DND-41 (cell line): ENCODE data around the gene FGD6.

Experiments used
- ATAC-seq: fragments of 200-7000 bp; cut with Tn5 transposase; 3 replicates; pipeline ENCODE4 v1.9.1; 2021; ENCODE audit warnings: low read depth; ENCODE audit not compliant: insufficient read depth
- DNase-seq: peaks from one replicate; pipeline ENCODE4 v3.0.0-alpha.2; 2020
- H2AFZ ChIP-seq: 2 replicates; pipeline ENCODE4 v1.6.0; 2012; ENCODE audit warnings: low read depth, low read length
- H3K27ac ChIP-seq: 2 replicates; pipeline ENCODE4 v1.5.1; 2012; ENCODE audit warnings: low read length, inconsistent platforms
- H3K27me3 ChIP-seq: fragments of 200-600 bp; sonication (generic); 2 replicates; pipeline ENCODE4 v1.6.0; 2012; ENCODE audit warnings: low read length, mild to moderate bottlenecking, inconsistent platforms; ENCODE audit not compliant: insufficient read depth, poor library complexity
- H3K36me3 ChIP-seq: 2 replicates; pipeline ENCODE4 v1.5.1; 2012; ENCODE audit warnings: low read length, inconsistent platforms; ENCODE audit not compliant: insufficient read depth
- H3K4me1 ChIP-seq: 2 replicates; pipeline ENCODE4 v1.5.1; 2012; ENCODE audit warnings: mild to moderate bottlenecking, low read length; ENCODE audit not compliant: insufficient read depth
- H3K4me2 ChIP-seq: 2 replicates; pipeline ENCODE4 v1.6.0; 2012; ENCODE audit warnings: mild to moderate bottlenecking, moderate library complexity, low read length, inconsistent platforms; ENCODE audit not compliant: insufficient read depth
- H3K4me3 ChIP-seq, 2 experiments: fragments of 200-600 bp in 1 of 2; shearing (Covaris generic) in 1 of 2; 2 replicates each; pipeline ENCODE4 v1.5.1; 2012 to 2016; ENCODE audit warnings: inconsistent platforms in 2 of 2, low read length in 2 of 2, mild to moderate bottlenecking in 2 of 2, low read depth in 1 of 2, moderate library complexity in 1 of 2
- H3K79me2 ChIP-seq: 2 replicates; pipeline ENCODE4 v1.6.0; 2012; ENCODE audit warnings: low read length, inconsistent platforms; ENCODE audit not compliant: insufficient read depth
- H3K9ac ChIP-seq: 2 replicates; pipeline ENCODE4 v1.6.0; 2012; ENCODE audit warnings: low read depth, mild to moderate bottlenecking, inconsistent platforms, low read length, moderate library complexity
- H3K9me3 ChIP-seq: 2 replicates; pipeline ENCODE4 v1.5.1; 2012; ENCODE audit warnings: low read length, moderate library complexity, mild to moderate bottlenecking, inconsistent platforms; ENCODE audit not compliant: insufficient read depth, severe bottlenecking
- H4K20me1 ChIP-seq: 2 replicates; pipeline ENCODE4 v1.6.0; 2012; ENCODE audit warnings: low read length; ENCODE audit not compliant: insufficient read depth
- EZH2 ChIP-seq: IDR thresholded peaks from 3 replicates; pipeline ENCODE4 v1.6.1; 2012; ENCODE audit warnings: borderline replicate concordance, low read depth, mild to moderate bottlenecking, moderate library complexity, low read length, inconsistent platforms; ENCODE audit not compliant: severe bottlenecking
- TF ChIP-seq, protein P1 (sequence below): IDR thresholded peaks from 2 replicates; pipeline ENCODE4 v1.5.1; 2012; ENCODE audit warnings: borderline replicate concordance, low read length, moderate library complexity, mild to moderate bottlenecking; ENCODE audit not compliant: poor library complexity, severe bottlenecking; ENCODE audit errors: extremely low read depth

FGD6 gene

DNA sequence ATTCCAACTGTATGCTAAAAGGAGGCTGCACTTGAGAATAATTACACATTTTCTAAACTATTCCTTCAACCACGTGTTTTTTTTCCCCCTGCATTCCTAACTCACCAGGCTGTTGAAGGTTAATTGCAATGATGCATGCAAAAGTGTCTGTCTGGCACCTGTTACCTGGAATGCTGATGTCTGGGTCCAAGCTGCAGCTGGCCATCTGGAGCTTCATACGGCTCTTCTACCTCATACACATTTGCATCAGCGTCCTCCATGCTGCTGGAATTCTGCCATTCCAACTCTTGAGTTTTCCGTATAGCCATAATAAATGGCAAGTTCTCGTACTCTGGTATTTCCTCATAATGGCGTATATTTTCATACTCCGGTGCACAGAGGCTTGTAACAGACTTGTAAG lies 8.6 kb downstream of the FGD6 start:
- H3K4me3 ChIP-seq, result no peak overlapping the region
- no peak overlapping the region for H3K9ac ChIP-seq
- ATAC-seq, result no peak
- no peak for DNase-seq
- H3K4me2 ChIP-seq, result no peak overlapping the region
- H3K36me3 ChIP-seq, result no peaks in the 10 kb centered on the region
- no peak overlapping the region for H3K27ac ChIP-seq
- TF ChIP-seq EZH2, result no peak
- TF ChIP-seq, protein P1, sequence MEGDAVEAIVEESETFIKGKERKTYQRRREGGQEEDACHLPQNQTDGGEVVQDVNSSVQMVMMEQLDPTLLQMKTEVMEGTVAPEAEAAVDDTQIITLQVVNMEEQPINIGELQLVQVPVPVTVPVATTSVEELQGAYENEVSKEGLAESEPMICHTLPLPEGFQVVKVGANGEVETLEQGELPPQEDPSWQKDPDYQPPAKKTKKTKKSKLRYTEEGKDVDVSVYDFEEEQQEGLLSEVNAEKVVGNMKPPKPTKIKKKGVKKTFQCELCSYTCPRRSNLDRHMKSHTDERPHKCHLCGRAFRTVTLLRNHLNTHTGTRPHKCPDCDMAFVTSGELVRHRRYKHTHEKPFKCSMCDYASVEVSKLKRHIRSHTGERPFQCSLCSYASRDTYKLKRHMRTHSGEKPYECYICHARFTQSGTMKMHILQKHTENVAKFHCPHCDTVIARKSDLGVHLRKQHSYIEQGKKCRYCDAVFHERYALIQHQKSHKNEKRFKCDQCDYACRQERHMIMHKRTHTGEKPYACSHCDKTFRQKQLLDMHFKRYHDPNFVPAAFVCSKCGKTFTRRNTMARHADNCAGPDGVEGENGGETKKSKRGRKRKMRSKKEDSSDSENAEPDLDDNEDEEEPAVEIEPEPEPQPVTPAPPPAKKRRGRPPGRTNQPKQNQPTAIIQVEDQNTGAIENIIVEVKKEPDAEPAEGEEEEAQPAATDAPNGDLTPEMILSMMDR, result no peak
- no peaks in the 10 kb centered on the region for H3K27me3 ChIP-seq
- H3K4me1 ChIP-seq, result no peaks in the 10 kb centered on the region
- H3K79me2 ChIP-seq, result no peaks in the 10 kb centered on the region
- H4K20me1 ChIP-seq, result no peaks in the 10 kb centered on the region
- H3K9me3 ChIP-seq, result no peaks in the 10 kb centered on the region
- no peak overlapping the region for H2AFZ ChIP-seq

DNA sequence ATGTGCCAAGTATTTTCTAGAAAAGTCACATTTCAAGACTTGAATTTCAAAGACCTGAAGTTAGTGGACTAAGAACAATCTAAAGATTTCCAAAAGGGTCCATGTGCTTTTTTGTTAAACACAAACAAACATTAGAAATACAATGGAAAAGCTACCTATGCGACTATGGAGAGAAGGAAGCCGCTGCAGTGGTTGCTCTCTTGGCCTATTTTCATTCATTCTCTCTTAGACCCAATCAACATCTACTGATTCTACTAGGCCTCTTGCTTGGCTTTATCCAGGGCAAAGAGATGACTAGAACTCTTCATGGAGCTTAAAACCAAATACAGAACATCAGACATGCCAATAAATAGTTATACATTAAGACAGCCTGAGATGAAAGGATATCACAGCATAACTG lies 9.9 kb downstream of the FGD6 start:
- Histone ChIP-seq H3K4me1 (no peaks in the 10 kb centered on the region), H3K4me2 (no peak overlapping the region), H3K27ac (no peak overlapping the region)

DNA sequence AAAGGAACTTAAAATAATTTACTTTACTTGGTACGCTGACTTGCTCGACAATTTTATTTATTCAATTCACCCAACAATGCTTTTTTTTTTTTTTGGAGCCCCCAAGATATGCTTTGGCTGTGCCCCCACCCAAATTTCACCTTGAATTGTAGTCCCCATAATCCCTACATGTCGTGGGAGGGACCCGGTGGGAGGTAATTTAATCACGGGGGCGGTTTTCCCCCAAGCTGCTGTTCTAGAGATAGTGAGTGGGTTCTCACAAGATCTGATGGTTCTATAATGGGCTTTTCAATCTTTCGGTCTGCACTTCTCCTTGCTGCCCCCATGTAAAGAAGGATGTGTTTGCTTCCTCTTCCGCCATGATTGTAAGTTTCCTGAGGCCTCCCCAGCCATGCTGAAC lies 10.4 kb downstream of the FGD6 start:
- Histone ChIP-seq H3K36me3 (no peaks in the 10 kb centered on the region), H3K4me2 (no peak overlapping the region), H3K4me3 (no peak overlapping the region), H2AFZ (no peak overlapping the region), H4K20me1 (no peaks in the 10 kb centered on the region), H3K79me2 (no peaks in the 10 kb centered on the region), H3K9ac (no peak overlapping the region), H3K9me3 (no peaks in the 10 kb centered on the region), H3K27ac (no peak overlapping the region), H3K4me1 (no peaks in the 10 kb centered on the region), H3K27me3 (no peaks in the 10 kb centered on the region)
- no peak for TF ChIP-seq EZH2
- TF ChIP-seq, protein P1, result no peak
- DNase-seq, result no peak
- ATAC-seq, result no peak

More for the DNA sequence above, 9.9 kb downstream of the FGD6 start:
- Histone ChIP-seq H3K79me2 (no peaks in the 10 kb centered on the region), H3K9me3 (no peaks in the 10 kb centered on the region), H3K4me3 (no peak overlapping the region), H3K27me3 (no peaks in the 10 kb centered on the region), H3K9ac (no peak overlapping the region), H2AFZ (no peak overlapping the region), H3K36me3 (no peaks in the 10 kb centered on the region), H4K20me1 (no peaks in the 10 kb centered on the region)
- ATAC-seq, result no peak
- no peak for TF ChIP-seq EZH2
- TF ChIP-seq, protein P1, result no peak
- DNase-seq, result no peak

DNA sequence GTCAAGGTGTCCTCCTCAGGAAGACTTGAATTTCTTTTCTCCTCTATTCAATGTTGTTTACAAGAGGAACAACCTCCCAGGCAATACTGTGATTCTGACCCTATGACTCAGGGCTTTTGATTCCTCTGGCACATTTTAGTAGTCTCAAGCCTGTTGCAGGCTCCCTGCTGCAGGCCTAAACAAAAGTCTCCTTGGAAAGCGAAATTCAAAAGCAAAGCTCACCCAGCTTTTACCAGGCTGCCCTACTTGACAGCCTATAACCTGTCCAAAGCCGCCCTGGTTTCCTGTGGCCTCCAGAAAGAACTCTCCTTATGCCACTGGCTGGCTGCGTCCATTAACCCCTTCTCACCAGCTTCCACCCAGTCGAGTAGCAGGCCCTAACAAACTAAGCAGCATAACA lies 11.6 kb downstream of the FGD6 start:
- DNase-seq (no peak), ATAC-seq (no peak)
- no peak overlapping the region for H3K4me3 ChIP-seq
- H3K4me1 ChIP-seq, result no peaks in the 10 kb centered on the region
- H3K27ac ChIP-seq, result no peak overlapping the region
- H3K36me3 ChIP-seq, result no peaks in the 10 kb centered on the region
- TF ChIP-seq, protein P1, result no peak
- no peak for TF ChIP-seq EZH2
- H3K9me3 ChIP-seq, result no peaks in the 10 kb centered on the region
- H3K27me3 ChIP-seq, result no peaks in the 10 kb centered on the region
- no peak overlapping the region for H3K4me2 ChIP-seq
- no peak overlapping the region for H2AFZ ChIP-seq
- no peaks in the 10 kb centered on the region for H4K20me1 ChIP-seq
- H3K9ac ChIP-seq, result no peak overlapping the region
- no peaks in the 10 kb centered on the region for H3K79me2 ChIP-seq
